HepG2 (cell line): ENCODE measurements around the gene ROM1. TPM values are rescaled to one million over a fixed set of nuclear protein-coding genes. Genes with fewer than 3 reads are reported as not detected.

Experiments used
- ATRX ChIP-seq: sonication (generic); formaldehyde crosslinking; IDR thresholded peaks from 2 replicates; pipeline ENCODE4 v1.4.0; 2020; ENCODE audit warnings: missing genetic modification reagents, borderline replicate concordance
- FOXA1 ChIP-seq, 2 experiments: fragments of 450-650 bp in 1 of 2; sonication (generic) in 1 of 2; formaldehyde crosslinking in 1 of 2; IDR thresholded peaks; 2 replicates each; pipeline versions ENCODE4 v1.4.0 to v1.6.1; 2016 to 2020; ENCODE audit warnings: missing genetic modification reagents in 1 of 2
- GABPA ChIP-seq, 2 experiments: IDR thresholded peaks; 2 replicates each; pipeline ENCODE4 v1.6.1; 2011 to 2016; ENCODE audit warnings: low read depth in 2 of 2, low read length in 1 of 2, missing biosample characterization in 1 of 2, missing genetic modification characterization in 1 of 2
- GATA4 ChIP-seq: sonication (generic); IDR thresholded peaks from 2 replicates; pipeline ENCODE4 v1.6.1; 2016; ENCODE audit warnings: antibody characterized with exemption, low read depth, borderline replicate concordance
- HES4 ChIP-seq: sonication (generic); formaldehyde crosslinking; IDR thresholded peaks from 2 replicates; pipeline ENCODE4 v1.9.0; 2021; ENCODE audit warnings: mild to moderate bottlenecking, missing genetic modification reagents, borderline replicate concordance
- HNRNPUL1 ChIP-seq: fragments of 200-400 bp; formaldehyde crosslinking; IDR thresholded peaks from 2 replicates; pipeline ENCODE4 v1.6.1; 2017; ENCODE audit warnings: low read depth, mild to moderate bottlenecking, low read length, moderate library complexity
- KDM5B ChIP-seq: sonication (generic); formaldehyde crosslinking; IDR thresholded peaks from 2 replicates; pipeline ENCODE4 v1.4.0; 2020; ENCODE audit warnings: missing genetic modification reagents, mild to moderate bottlenecking, borderline replicate concordance
- MEF2D ChIP-seq: sonication (generic); formaldehyde crosslinking; IDR thresholded peaks from 2 replicates; pipeline ENCODE4 v1.5.1; 2020; ENCODE audit warnings: mild to moderate bottlenecking, missing genetic modification reagents
- NFYC ChIP-seq: IDR thresholded peaks from 2 replicates; pipeline ENCODE4 v1.6.1; 2016; ENCODE audit warnings: missing genetic modification reagents, missing compliant biosample characterization
- PCBP2 ChIP-seq: fragments of 200-400 bp; formaldehyde crosslinking; optimal IDR thresholded peaks from 2 replicates; pipeline ENCODE3; 2018; ENCODE audit warnings: low read length, low read depth; ENCODE audit not compliant: poor library complexity, severe bottlenecking
- RBAK ChIP-seq: sonication (generic); formaldehyde crosslinking; IDR thresholded peaks from 2 replicates; pipeline ENCODE4 v1.5.1; 2020; ENCODE audit warnings: mild to moderate bottlenecking, missing genetic modification reagents
- ZKSCAN8 ChIP-seq: IDR thresholded peaks from 2 replicates; pipeline ENCODE4 v1.6.1; 2016; ENCODE audit warnings: borderline replicate concordance, missing genetic modification reagents, missing compliant biosample characterization
- ZNF333 ChIP-seq: sonication (generic); formaldehyde crosslinking; IDR thresholded peaks from 2 replicates; pipeline ENCODE4 v1.4.0; 2020; ENCODE audit warnings: mild to moderate bottlenecking, missing genetic modification reagents, borderline replicate concordance
- ZNF451 ChIP-seq: sonication (generic); formaldehyde crosslinking; IDR thresholded peaks from 2 replicates; pipeline ENCODE4 v1.5.0; 2020; ENCODE audit warnings: mild to moderate bottlenecking, missing genetic modification reagents
- ZNF619 ChIP-seq: sonication (generic); formaldehyde crosslinking; IDR thresholded peaks from 2 replicates; pipeline ENCODE4 v1.4.0; 2020; ENCODE audit warnings: mild to moderate bottlenecking, missing genetic modification reagents
- ZNF773 ChIP-seq: sonication (generic); formaldehyde crosslinking; IDR thresholded peaks from 2 replicates; pipeline ENCODE4 v1.4.0; 2020; ENCODE audit warnings: missing genetic modification reagents, borderline replicate concordance
- ZNF792 ChIP-seq: IDR thresholded peaks from 2 replicates; pipeline ENCODE4 v1.6.1; 2016
- ZSCAN20 ChIP-seq: sonication (generic); formaldehyde crosslinking; IDR thresholded peaks from 2 replicates; pipeline ENCODE4 v1.4.0; 2020; ENCODE audit warnings: missing genetic modification reagents, mild to moderate bottlenecking, borderline replicate concordance
- polyA plus RNA-seq, 8 experiments: library from polyadenylated mRNA; depleted of rRNA in 3 of 8; stranded (reverse) in 7 of 8; unstranded in 1 of 8; fragments of >200 nt; fragmentation: Illumina TruSeq in 4 of 8; extraction: Trizol in 4 of 8; gene quantifications; 2 replicates each; pipeline versions ENCODE4 v1.2.1 to v1.2.3, GENCODE V29; 2011 to 2016; ENCODE audit warnings: low read depth in 4 of 8, missing spikeins in 1 of 8, mixed read lengths in 1 of 8; ENCODE audit not compliant: insufficient read depth in 1 of 8
- total RNA-seq, 5 experiments: library from RNA; depleted of rRNA; stranded (reverse); fragments of >200 nt; fragmentation: Illumina TruSeq; extraction: Trizol; gene quantifications; 2 replicates each; pipeline ENCODE4 v1.2.3, GENCODE V29; 2016; ENCODE audit warnings: low read depth in 1 of 5
- TF ChIP-seq, protein P1 (sequence below), 2 experiments: sonication (generic) in 1 of 2; formaldehyde crosslinking in 1 of 2; IDR thresholded peaks; 2 replicates each; pipeline versions ENCODE4 v1.4.0 to v1.6.1; 2016 to 2020; ENCODE audit warnings: borderline replicate concordance in 1 of 2, low read depth in 1 of 2, mild to moderate bottlenecking in 1 of 2, missing genetic modification reagents in 1 of 2
- TF ChIP-seq, protein P2 (sequence below): sonication (generic); formaldehyde crosslinking; IDR thresholded peaks from 2 replicates; pipeline ENCODE4 v1.5.0; 2020; ENCODE audit warnings: mild to moderate bottlenecking, missing genetic modification reagents, moderate library complexity
- TF ChIP-seq, protein P3 (sequence below): sonication (generic); formaldehyde crosslinking; IDR thresholded peaks from 2 replicates; pipeline ENCODE4 v1.9.0; 2021; ENCODE audit warnings: missing genetic modification reagents, mild to moderate bottlenecking, borderline replicate concordance

The ROM1 gene
- total and polyA plus RNA-seq, 2 of the 13 experiments (the other 11 are each of a cell fraction or from before 2014, with no cell fraction given), result 1.2 to 2.4 TPM

DNA sequence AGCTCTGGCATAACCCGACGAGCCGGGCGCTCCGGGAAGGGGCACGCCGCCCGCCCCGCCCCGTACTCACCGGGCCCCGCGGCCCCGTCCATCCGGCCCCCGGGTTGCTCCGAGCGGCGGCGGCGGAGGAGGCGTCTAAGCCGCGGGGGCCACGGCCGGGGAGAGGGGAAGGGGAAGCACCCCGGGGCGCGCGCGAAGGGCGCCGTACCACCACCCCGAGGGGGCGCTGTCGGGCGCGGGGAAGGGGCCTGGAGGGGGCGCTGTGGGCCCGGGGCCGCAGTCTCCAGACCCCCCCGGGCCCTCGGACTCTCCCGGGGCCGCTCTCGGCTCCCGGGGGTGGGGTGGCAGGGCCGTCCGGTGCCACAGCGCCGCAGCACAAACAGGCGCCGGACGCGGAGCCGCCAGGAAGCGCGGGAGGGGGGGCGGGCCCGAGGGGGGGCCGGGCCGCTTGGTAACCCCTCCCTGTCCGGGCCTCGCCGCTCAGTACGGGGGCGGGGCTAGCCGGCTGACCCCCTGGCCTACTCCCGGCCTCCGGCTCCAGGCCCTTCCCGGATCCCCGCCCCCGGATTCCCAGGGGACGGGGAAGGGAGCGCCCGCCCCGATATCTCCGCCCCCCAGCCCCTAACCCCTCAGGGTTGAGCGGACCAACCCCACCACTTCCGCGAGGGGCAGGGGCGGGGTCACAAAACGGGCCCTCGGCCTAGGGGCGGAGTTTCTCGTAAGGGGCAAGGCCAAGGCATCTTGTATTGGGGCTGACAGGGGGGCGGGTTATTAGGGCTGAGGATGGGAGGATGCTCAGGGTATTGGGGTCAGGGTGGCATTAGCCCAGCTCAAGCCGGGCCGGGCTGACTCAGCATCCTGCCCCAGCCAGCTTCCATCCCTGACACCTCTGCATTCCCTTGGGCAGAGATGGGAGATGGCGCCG is at the start of gene ROM1, which contains the start of gene EML3 (continued):
- TF ChIP-seq, protein P1, sequence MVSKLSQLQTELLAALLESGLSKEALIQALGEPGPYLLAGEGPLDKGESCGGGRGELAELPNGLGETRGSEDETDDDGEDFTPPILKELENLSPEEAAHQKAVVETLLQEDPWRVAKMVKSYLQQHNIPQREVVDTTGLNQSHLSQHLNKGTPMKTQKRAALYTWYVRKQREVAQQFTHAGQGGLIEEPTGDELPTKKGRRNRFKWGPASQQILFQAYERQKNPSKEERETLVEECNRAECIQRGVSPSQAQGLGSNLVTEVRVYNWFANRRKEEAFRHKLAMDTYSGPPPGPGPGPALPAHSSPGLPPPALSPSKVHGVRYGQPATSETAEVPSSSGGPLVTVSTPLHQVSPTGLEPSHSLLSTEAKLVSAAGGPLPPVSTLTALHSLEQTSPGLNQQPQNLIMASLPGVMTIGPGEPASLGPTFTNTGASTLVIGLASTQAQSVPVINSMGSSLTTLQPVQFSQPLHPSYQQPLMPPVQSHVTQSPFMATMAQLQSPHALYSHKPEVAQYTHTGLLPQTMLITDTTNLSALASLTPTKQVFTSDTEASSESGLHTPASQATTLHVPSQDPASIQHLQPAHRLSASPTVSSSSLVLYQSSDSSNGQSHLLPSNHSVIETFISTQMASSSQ (IDR thresholded peaks at IDR 0.05; ENCODE audit: low read depth), result no peak
- TF ChIP-seq, protein P1 (CRISPR knock-in tag; IDR thresholded peaks at IDR 0.05; ENCODE audit: borderline replicate concordance), result no peak
- no peak for TF ChIP-seq ZNF773
- TF ChIP-seq, protein P2, sequence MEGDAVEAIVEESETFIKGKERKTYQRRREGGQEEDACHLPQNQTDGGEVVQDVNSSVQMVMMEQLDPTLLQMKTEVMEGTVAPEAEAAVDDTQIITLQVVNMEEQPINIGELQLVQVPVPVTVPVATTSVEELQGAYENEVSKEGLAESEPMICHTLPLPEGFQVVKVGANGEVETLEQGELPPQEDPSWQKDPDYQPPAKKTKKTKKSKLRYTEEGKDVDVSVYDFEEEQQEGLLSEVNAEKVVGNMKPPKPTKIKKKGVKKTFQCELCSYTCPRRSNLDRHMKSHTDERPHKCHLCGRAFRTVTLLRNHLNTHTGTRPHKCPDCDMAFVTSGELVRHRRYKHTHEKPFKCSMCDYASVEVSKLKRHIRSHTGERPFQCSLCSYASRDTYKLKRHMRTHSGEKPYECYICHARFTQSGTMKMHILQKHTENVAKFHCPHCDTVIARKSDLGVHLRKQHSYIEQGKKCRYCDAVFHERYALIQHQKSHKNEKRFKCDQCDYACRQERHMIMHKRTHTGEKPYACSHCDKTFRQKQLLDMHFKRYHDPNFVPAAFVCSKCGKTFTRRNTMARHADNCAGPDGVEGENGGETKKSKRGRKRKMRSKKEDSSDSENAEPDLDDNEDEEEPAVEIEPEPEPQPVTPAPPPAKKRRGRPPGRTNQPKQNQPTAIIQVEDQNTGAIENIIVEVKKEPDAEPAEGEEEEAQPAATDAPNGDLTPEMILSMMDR (CRISPR knock-in tag), result peak; percentile 74
- TF ChIP-seq ZKSCAN8, result no peak
- no peak for TF ChIP-seq NFYC (CRISPR knock-in tag)
- TF ChIP-seq GABPA (IDR thresholded peaks at IDR 0.05; ENCODE audit: low read depth, low read length), result no peak
- peak; percentile 31; the same call in 1 of the 2 replicates for TF ChIP-seq GABPA (CRISPR knock-in tag; IDR thresholded peaks at IDR 0.05; ENCODE audit: low read depth)
- TF ChIP-seq ZNF451 (CRISPR knock-in tag), result no peak
- no peak for TF ChIP-seq HES4 (CRISPR knock-in tag)
- no peak for TF ChIP-seq PCBP2
- no peak for TF ChIP-seq FOXA1 (IDR thresholded peaks at IDR 0.05)
- no peak for TF ChIP-seq FOXA1 (CRISPR knock-in tag; IDR thresholded peaks at IDR 0.05)
- TF ChIP-seq ATRX (CRISPR knock-in tag), result no peak
- TF ChIP-seq ZNF792 (CRISPR knock-in tag), result no peak
- TF ChIP-seq KDM5B, result no peak
- TF ChIP-seq ZNF619, result no peak
- TF ChIP-seq ZSCAN20, result no peak
- TF ChIP-seq GATA4, result no peak
- TF ChIP-seq MEF2D (CRISPR knock-in tag), result no peak
- TF ChIP-seq, protein P3, sequence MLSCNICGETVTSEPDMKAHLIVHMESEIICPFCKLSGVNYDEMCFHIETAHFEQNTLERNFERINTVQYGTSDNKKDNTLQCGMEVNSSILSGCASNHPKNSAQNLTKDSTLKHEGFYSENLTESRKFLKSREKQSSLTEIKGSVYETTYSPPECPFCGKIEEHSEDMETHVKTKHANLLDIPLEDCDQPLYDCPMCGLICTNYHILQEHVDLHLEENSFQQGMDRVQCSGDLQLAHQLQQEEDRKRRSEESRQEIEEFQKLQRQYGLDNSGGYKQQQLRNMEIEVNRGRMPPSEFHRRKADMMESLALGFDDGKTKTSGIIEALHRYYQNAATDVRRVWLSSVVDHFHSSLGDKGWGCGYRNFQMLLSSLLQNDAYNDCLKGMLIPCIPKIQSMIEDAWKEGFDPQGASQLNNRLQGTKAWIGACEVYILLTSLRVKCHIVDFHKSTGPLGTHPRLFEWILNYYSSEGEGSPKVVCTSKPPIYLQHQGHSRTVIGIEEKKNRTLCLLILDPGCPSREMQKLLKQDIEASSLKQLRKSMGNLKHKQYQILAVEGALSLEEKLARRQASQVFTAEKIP, result no peak
- no peak for TF ChIP-seq HNRNPUL1
- no peak for TF ChIP-seq ZNF333 (CRISPR knock-in tag)
- TF ChIP-seq RBAK (CRISPR knock-in tag), result no peak
